Chondrocyte (in vitro differentiated cells): ENCODE results near the gene GOLGA7B. TPM values are rescaled to one million over a fixed set of nuclear protein-coding genes. Genes with fewer than 3 reads are reported as not detected.

ENCODE experiments used
- DNase-seq: peaks from one replicate; pipeline ENCODE4 v3.0.0; 2021; ENCODE audit warnings: mixed read lengths, low spot score
- H3K27ac Mint-ChIP-seq: one replicate; pipeline ENCODE4 v1.8.0; 2021; ENCODE audit warnings: mild to moderate bottlenecking, moderate library complexity, mixed read lengths; ENCODE audit not compliant: unreplicated experiment
- H3K27me3 Mint-ChIP-seq: 2 replicates; pipeline ENCODE4 v1.8.0; 2021; ENCODE audit warnings: low read depth, mixed read lengths
- H3K36me3 Mint-ChIP-seq: 2 replicates; pipeline ENCODE4 v1.8.0; 2021; ENCODE audit warnings: low read depth, mixed read lengths
- H3K4me1 Mint-ChIP-seq: 2 replicates; pipeline ENCODE4 v1.8.0; 2021; ENCODE audit warnings: low read depth, mild to moderate bottlenecking, mixed read lengths
- H3K4me3 Mint-ChIP-seq: one replicate; pipeline ENCODE4 v1.8.0; 2021; ENCODE audit warnings: mild to moderate bottlenecking, moderate library complexity, mixed read lengths; ENCODE audit not compliant: unreplicated experiment
- H3K9me3 Mint-ChIP-seq: 2 replicates; pipeline ENCODE4 v1.8.0; 2021; ENCODE audit warnings: low read depth, mixed read lengths
- total RNA-seq: library from RNA; stranded (reverse); gene quantifications from 3 replicates; pipeline ENCODE4 v1.2.1, GENCODE V29; 2021
- TF ChIP-seq, protein P1 (sequence below): fragments of 200-600 bp; sonication (generic); IDR thresholded peaks from 2 replicates; pipeline ENCODE4 v1.5.0; 2021; ENCODE audit warnings: antibody characterized with exemption, mild to moderate bottlenecking, moderate library complexity

GOLGA7B gene
- total RNA-seq, 1 donor from 2014 or later, result 0.27 TPM

DNA sequence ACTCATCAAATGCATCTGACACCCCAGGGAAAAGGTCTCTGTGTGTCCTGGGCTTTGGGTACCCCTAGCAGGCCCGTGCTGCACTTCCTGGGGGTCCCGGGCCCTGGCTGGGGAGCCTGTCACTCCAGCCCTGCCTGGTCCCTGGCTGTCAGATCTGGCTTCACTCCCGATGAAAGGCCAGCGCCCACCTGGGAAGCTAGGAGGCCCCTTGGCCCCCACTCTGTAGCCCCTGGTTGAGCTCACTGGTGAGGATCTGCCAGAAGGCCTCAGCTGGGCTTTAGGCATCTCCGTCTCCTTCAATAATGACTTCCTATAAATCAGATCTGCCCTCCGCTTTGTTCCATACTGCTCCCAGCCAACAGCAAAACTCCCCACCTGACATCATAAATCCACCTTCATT, 64.0 kb downstream of the GOLGA7B start:
- Mint-ChIP-seq H3K4me1 (no peaks in the 10 kb centered on the region), H3K27me3 (peaks cover 69% of the 10 kb centered on the region)
- no peak for DNase-seq

DNA sequence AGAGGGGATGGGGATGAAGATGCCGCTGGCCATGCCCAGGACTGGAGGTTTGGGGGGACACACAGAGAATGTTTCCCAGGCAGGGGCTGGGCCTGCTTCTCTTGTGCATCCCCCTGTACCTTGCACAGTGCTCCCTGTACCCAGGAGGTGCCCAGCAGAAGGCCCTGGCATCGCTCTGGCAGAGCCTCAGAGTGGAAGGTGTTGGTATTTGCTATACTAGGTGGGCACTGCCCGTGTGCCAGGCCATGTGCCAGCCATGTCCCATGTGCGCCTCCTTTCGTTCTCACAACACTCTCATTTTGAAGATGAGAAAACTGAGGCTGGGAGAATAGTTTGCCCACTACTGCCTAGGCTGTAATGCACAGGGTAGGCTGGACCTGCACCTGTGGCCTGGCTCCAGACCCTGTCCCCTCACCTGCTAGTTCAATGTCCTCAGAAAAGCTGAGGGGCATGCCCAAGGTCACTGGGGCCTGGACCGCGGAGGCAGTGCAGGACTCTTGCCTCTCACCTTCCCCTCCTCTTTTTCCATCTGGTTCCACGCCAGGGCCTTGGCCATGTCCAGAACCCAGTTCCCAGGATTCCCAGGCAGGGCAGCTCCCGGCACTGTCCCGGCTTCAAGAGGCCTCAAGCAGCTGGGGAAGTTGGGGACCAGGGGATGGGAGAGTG, 64.7 kb downstream of the GOLGA7B start:
- H3K4me3 Mint-ChIP-seq, result no peak overlapping the region
- no peaks in the 10 kb centered on the region for H3K36me3 Mint-ChIP-seq
- H3K27me3 Mint-ChIP-seq, result peaks cover 67% of the 10 kb centered on the region
- TF ChIP-seq, protein P1, sequence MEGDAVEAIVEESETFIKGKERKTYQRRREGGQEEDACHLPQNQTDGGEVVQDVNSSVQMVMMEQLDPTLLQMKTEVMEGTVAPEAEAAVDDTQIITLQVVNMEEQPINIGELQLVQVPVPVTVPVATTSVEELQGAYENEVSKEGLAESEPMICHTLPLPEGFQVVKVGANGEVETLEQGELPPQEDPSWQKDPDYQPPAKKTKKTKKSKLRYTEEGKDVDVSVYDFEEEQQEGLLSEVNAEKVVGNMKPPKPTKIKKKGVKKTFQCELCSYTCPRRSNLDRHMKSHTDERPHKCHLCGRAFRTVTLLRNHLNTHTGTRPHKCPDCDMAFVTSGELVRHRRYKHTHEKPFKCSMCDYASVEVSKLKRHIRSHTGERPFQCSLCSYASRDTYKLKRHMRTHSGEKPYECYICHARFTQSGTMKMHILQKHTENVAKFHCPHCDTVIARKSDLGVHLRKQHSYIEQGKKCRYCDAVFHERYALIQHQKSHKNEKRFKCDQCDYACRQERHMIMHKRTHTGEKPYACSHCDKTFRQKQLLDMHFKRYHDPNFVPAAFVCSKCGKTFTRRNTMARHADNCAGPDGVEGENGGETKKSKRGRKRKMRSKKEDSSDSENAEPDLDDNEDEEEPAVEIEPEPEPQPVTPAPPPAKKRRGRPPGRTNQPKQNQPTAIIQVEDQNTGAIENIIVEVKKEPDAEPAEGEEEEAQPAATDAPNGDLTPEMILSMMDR, result peak; percentile 43
- H3K4me1 Mint-ChIP-seq, result no peaks in the 10 kb centered on the region
- no peaks in the 10 kb centered on the region for H3K9me3 Mint-ChIP-seq
- DNase-seq, result no peak
- no peak overlapping the region for H3K27ac Mint-ChIP-seq

More for the DNA sequence above, 64.0 kb downstream of the GOLGA7B start:
- H3K36me3 Mint-ChIP-seq, result no peaks in the 10 kb centered on the region
- no peaks in the 10 kb centered on the region for H3K9me3 Mint-ChIP-seq
- H3K4me3 Mint-ChIP-seq, result no peak overlapping the region
- TF ChIP-seq, protein P1, result no peak
- no peak overlapping the region for H3K27ac Mint-ChIP-seq

DNA sequence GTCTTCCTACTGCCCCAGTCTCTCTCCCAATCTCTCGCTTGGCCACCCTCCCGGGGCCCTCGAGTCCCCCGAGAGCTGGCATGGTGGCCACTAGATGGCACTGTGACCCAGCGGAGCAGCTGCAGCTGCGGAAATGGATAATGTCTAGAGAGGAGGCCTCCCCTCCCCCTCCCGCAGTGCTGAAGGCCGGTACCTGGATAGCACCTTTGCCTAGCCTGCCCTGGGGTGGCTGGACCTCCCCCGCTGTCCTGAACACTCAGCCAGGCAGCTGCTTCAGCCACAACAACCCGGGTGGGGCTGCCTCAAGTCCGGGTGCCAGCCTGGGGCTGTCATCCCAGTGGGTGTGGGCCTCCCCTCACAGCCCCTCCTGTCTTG, 65.2 kb downstream of the GOLGA7B start:
- Mint-ChIP-seq H3K4me3 (no peak overlapping the region), H3K27me3 (peaks cover 64% of the 10 kb centered on the region)

DNA sequence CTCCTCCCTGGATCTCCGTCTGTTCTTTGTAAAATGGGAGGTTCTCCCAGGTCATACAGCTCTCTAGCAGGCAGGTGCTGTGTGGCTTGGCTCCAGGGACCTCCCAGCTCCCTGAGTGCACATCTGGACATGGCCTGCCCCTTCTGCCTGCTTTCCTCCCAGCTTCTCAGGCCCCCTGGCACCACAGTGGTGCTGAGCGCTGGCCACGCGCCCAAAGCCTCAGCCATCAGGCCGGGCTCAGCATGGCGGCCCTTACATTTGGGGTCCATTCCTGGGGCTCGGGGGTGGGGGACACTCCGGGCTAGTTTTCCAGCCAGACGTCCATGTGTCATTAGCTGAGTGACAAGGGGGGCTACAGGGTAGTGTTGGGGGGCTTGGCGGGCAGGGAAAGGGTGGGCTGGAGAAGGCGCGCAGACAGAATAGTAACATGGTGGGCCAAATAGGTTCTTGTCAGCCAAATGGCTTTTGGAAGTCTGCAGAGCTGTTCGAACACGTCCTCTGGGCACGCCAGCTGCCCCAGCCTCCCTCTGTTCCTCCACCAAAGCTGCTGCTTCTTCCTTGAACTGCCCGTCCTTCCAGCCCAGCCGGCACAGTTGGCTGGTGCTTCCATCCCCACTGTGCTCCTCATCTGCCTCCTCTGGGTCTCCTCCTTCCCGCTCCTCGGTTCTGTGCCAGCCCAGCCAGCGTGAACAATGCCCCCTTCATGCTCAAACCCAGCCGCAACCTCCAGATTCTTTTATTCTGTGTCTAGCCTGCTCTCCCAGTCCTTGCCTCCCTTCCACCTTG, 65.9 kb downstream of the GOLGA7B start:
- no peaks in the 10 kb centered on the region for H3K36me3 Mint-ChIP-seq
- peaks cover 64% of the 10 kb centered on the region for H3K27me3 Mint-ChIP-seq
- H3K27ac Mint-ChIP-seq, result no peak overlapping the region
- H3K4me3 Mint-ChIP-seq, result no peak overlapping the region
- DNase-seq, result no peak
- no peaks in the 10 kb centered on the region for H3K4me1 Mint-ChIP-seq
- TF ChIP-seq, protein P1, result no peak
- H3K9me3 Mint-ChIP-seq, result no peaks in the 10 kb centered on the region

More for the DNA sequence above, 65.2 kb downstream of the GOLGA7B start:
- Mint-ChIP-seq H3K36me3 (no peaks in the 10 kb centered on the region), H3K4me1 (no peaks in the 10 kb centered on the region), H3K9me3 (no peaks in the 10 kb centered on the region), H3K27ac (no peak overlapping the region)
- TF ChIP-seq, protein P1, result peak; percentile 100
- DNase-seq, result no peak

DNA sequence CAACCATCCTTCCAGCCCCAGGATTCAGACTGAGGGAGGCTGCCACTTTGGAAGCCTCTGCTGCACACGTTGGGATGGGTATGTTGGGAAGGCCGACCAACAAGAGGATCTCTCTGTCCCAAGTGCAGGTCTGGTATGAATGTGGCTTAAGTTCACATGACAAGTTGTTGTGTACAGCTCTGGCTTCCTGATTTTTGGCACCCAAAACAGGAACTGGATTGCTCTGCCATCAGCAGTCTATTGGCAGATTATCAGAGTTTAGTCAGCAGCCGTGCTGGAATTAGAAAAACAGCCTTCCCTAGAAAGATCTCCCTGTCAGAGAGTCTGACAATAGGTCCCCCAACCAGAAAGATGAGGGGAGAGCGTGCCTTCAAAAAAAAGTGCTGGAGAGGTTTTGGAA, 66.9 kb downstream of the GOLGA7B start:
- no peak for DNase-seq
- no peak overlapping the region for H3K4me3 Mint-ChIP-seq
- H3K4me1 Mint-ChIP-seq, result no peaks in the 10 kb centered on the region
- no peaks in the 10 kb centered on the region for H3K36me3 Mint-ChIP-seq
- TF ChIP-seq, protein P1, result no peak
- peaks cover 65% of the 10 kb centered on the region for H3K27me3 Mint-ChIP-seq
- H3K9me3 Mint-ChIP-seq, result no peaks in the 10 kb centered on the region
- H3K27ac Mint-ChIP-seq, result no peak overlapping the region
